SK-N-MC (cell line): ENCODE results near the gene GCLM.

Experiments used
- EZH2 ChIP-seq: fragments of 200-600 bp; sonication (generic); IDR thresholded peaks from one replicate; pipeline ENCODE4 v1.6.1; 2017; ENCODE audit warnings: antibody characterized with exemption
- FOXP2 ChIP-seq: optimal IDR thresholded peaks from 2 replicates; pipeline ENCODE3; 2011; ENCODE audit warnings: mild to moderate bottlenecking, moderate library complexity; ENCODE audit not compliant: insufficient read depth; ENCODE audit errors: extremely low read length, control extremely low read depth
- POLR2AphosphoS5 ChIP-seq: IDR thresholded peaks from 2 replicates; pipeline ENCODE4 v1.6.1; 2012; ENCODE audit warnings: mild to moderate bottlenecking, low read depth, low read length, borderline replicate concordance

GRCh38 chr1:93910305-93910704, 1.1 kb upstream of the GCLM start:
- TF ChIP-seq EZH2 (no peak), POLR2AphosphoS5 (no peak), FOXP2 (no peak)
